H9 (cell line): ENCODE data around the gene LPIN2. TPM values are rescaled to one million over a fixed set of nuclear protein-coding genes. Genes with fewer than 3 reads are reported as not detected.

Experiments
- DNase-seq: peaks from one replicate; pipeline ENCODE4 v3.0.0-alpha.2; 2017
- H2AFZ ChIP-seq: one replicate; pipeline ENCODE4 v1.6.1; 2013; ENCODE audit warnings: mild to moderate bottlenecking, low read length, control low read depth, moderate library complexity
- H2AK5ac ChIP-seq: 2 replicates; pipeline ENCODE4 v1.6.1; 2013; ENCODE audit warnings: low read length, control low read depth, mixed read lengths; ENCODE audit not compliant: insufficient read length
- H2BK120ac ChIP-seq: one replicate; pipeline ENCODE4 v1.6.1; 2013; ENCODE audit warnings: low read depth, mild to moderate bottlenecking, low read length, control low read depth, inconsistent platforms; ENCODE audit not compliant: poor library complexity, severe bottlenecking
- H2BK12ac ChIP-seq: 2 replicates; pipeline ENCODE4 v1.6.1; 2013; ENCODE audit warnings: low read length, control low read depth, mixed read lengths, low read depth; ENCODE audit not compliant: insufficient read length
- H2BK15ac ChIP-seq: 2 replicates; pipeline ENCODE4 v1.6.1; 2013; ENCODE audit warnings: low read depth, low read length, control low read depth
- H2BK20ac ChIP-seq: one replicate; pipeline ENCODE4 v1.6.1; 2013; ENCODE audit warnings: low read depth, mild to moderate bottlenecking, low read length, control low read depth, inconsistent platforms; ENCODE audit not compliant: poor library complexity, severe bottlenecking
- H2BK5ac ChIP-seq: 2 replicates; pipeline ENCODE4 v1.6.1; 2013; ENCODE audit warnings: low read length, control low read depth, mixed read lengths; ENCODE audit not compliant: insufficient read length
- H3K14ac ChIP-seq: 2 replicates; pipeline ENCODE4 v1.6.1; 2013; ENCODE audit warnings: low read length, control low read depth; ENCODE audit not compliant: insufficient read depth
- H3K18ac ChIP-seq: 2 replicates; pipeline ENCODE4 v1.6.1; 2013; ENCODE audit warnings: low read depth, mild to moderate bottlenecking, mixed read lengths, low read length, control low read depth; ENCODE audit not compliant: insufficient read length
- H3K23ac ChIP-seq: 2 replicates; pipeline ENCODE4 v1.6.1; 2013; ENCODE audit warnings: low read length, control low read depth, mixed read lengths, low read depth; ENCODE audit not compliant: insufficient read length
- H3K23me2 ChIP-seq: 2 replicates; pipeline ENCODE4 v1.6.1; 2013; ENCODE audit warnings: low read depth, mild to moderate bottlenecking, mixed read lengths, low read length, control low read depth; ENCODE audit not compliant: insufficient read length, poor library complexity, severe bottlenecking
- H3K27ac ChIP-seq: 2 replicates; pipeline ENCODE4 v1.5.1; 2013; ENCODE audit warnings: low read length, control low read depth, mixed read lengths, low read depth; ENCODE audit not compliant: insufficient read length
- H3K27me3 ChIP-seq: 2 replicates; pipeline ENCODE4 v1.6.1; 2013; ENCODE audit warnings: low read length, control low read depth, inconsistent platforms; ENCODE audit not compliant: insufficient read depth
- H3K4ac ChIP-seq: 2 replicates; pipeline ENCODE4 v1.6.1; 2013; ENCODE audit warnings: low read depth, mild to moderate bottlenecking, control low read depth, inconsistent platforms, low read length, moderate library complexity
- H3K4me1 ChIP-seq: 2 replicates; pipeline ENCODE4 v1.6.1; 2013; ENCODE audit warnings: low read length, control low read depth, inconsistent platforms; ENCODE audit not compliant: insufficient read depth
- H3K4me2 ChIP-seq: 2 replicates; pipeline ENCODE4 v1.6.1; 2013; ENCODE audit warnings: low read length, control low read depth, mixed read lengths; ENCODE audit not compliant: insufficient read length, insufficient read depth
- H3K56ac ChIP-seq: 2 replicates; pipeline ENCODE4 v1.6.1; 2013; ENCODE audit warnings: low read depth, mild to moderate bottlenecking, mixed read lengths, low read length, control low read depth; ENCODE audit not compliant: insufficient read length
- H3K79me1 ChIP-seq: 2 replicates; pipeline ENCODE4 v1.6.1; 2013; ENCODE audit warnings: low read depth, mild to moderate bottlenecking, moderate library complexity, low read length, control low read depth, inconsistent platforms; ENCODE audit not compliant: insufficient read depth, poor library complexity, severe bottlenecking
- H3K79me2 ChIP-seq: 2 replicates; pipeline ENCODE4 v1.6.1; 2013; ENCODE audit warnings: low read length, control low read depth, inconsistent platforms; ENCODE audit not compliant: insufficient read depth
- H3K9ac ChIP-seq: 2 replicates; pipeline ENCODE4 v1.6.1; 2013; ENCODE audit warnings: low read length, control low read depth, mixed read lengths; ENCODE audit not compliant: insufficient read length; ENCODE audit errors: extremely low read depth
- H3K9me3 ChIP-seq: one replicate; pipeline ENCODE4 v1.6.1; 2013; ENCODE audit warnings: low read depth, low read length, inconsistent platforms; ENCODE audit not compliant: control insufficient read depth
- H3T11ph ChIP-seq: one replicate; pipeline ENCODE4 v1.6.1; 2013; ENCODE audit warnings: mild to moderate bottlenecking, low read length, control low read depth, inconsistent platforms
- H4K20me1 ChIP-seq: one replicate; pipeline ENCODE4 v1.6.1; 2013; ENCODE audit not compliant: control insufficient read depth, insufficient read length, insufficient read depth
- H4K5ac ChIP-seq: 2 replicates; pipeline ENCODE4 v1.6.1; 2013; ENCODE audit warnings: low read depth, mild to moderate bottlenecking, mixed read lengths, low read length, control low read depth; ENCODE audit not compliant: insufficient read length
- H4K8ac ChIP-seq: replicated peaks from 2 replicates; pipeline ENCODE4 v1.6.1; 2013; ENCODE audit warnings: low read length, control low read depth, mixed read lengths, low read depth; ENCODE audit not compliant: insufficient read length
- H4K91ac ChIP-seq: 2 replicates; pipeline ENCODE4 v1.6.1; 2013; ENCODE audit warnings: low read depth, mild to moderate bottlenecking, moderate library complexity, mixed read lengths, low read length, control low read depth; ENCODE audit not compliant: insufficient read length
- H3K27ac Mint-ChIP-seq, 3 experiments: 2 replicates in 2 of 3; 3 replicates in 1 of 3; pipeline ENCODE4 v1.8.0; 2020 to 2021; ENCODE audit warnings: mixed read lengths in 3 of 3, mild to moderate bottlenecking in 1 of 3, moderate library complexity in 1 of 3
- H3K27me3 Mint-ChIP-seq: 2 replicates; pipeline ENCODE4 v1.8.0; 2021; ENCODE audit warnings: low read depth, mild to moderate bottlenecking, moderate library complexity, mixed read lengths
- H3K36me3 Mint-ChIP-seq, 3 experiments: 2 replicates in 2 of 3; 3 replicates in 1 of 3; pipeline ENCODE4 v1.8.0; 2020 to 2021; ENCODE audit warnings: low read depth in 3 of 3, mixed read lengths in 3 of 3; ENCODE audit not compliant: insufficient read depth in 1 of 3
- H3K4me1 Mint-ChIP-seq, 2 experiments: 2 replicates each; pipeline ENCODE4 v1.8.0; 2020; ENCODE audit warnings: mixed read lengths in 2 of 2
- H3K4me3 Mint-ChIP-seq, 2 experiments: 2 replicates in 1 of 2; 3 replicates in 1 of 2; pipeline ENCODE4 v1.8.0; 2020 to 2021; ENCODE audit warnings: mild to moderate bottlenecking in 2 of 2, mixed read lengths in 2 of 2, moderate library complexity in 1 of 2
- H3K9me3 Mint-ChIP-seq, 2 experiments: 2 replicates in 1 of 2; 3 replicates in 1 of 2; pipeline ENCODE4 v1.8.0; 2020; ENCODE audit warnings: mild to moderate bottlenecking in 2 of 2, mixed read lengths in 2 of 2, moderate library complexity in 1 of 2
- CTCF ChIP-seq: fragments of 200-600 bp; sonication (generic); conservative IDR thresholded peaks from 3 replicates; pipeline ENCODE4 v1.8.0; 2021; ENCODE audit warnings: antibody characterized with exemption, mild to moderate bottlenecking
- WGBS: extraction: QIAGEN DNeasy Blood & Tissue Kit; methylation state at CpG from one replicate; pipeline ENCODE4 v1.1.7; 2013; ENCODE audit warnings: missing lambda C conversion rate, low lambda C conversion rate, mixed read lengths; ENCODE audit not compliant: insufficient read length; ENCODE audit errors: extremely low coverage; 5-methylcytosine and 5-hydroxymethylcytosine counted together
- total RNA-seq: library from RNA; stranded (reverse); gene quantifications from 2 replicates; pipeline ENCODE4 v1.2.1, GENCODE V29; 2021

The LPIN2 gene
- total RNA-seq, 1 experiment from 2014 or later = 9.2 TPM

- H3K56ac ChIP-seq = no peak overlapping the region
- H3K27ac Mint-ChIP-seq = no peak overlapping the region
- H3K23me2 ChIP-seq = no peaks in the 10 kb centered on the region
- H4K20me1 ChIP-seq = no peaks in the 10 kb centered on the region
- no peak overlapping the region for H3K4me2 ChIP-seq
- no peak overlapping the region for H3K4ac ChIP-seq
- no peak overlapping the region for H2BK12ac ChIP-seq
- H3K27me3 ChIP-seq = no peaks in the 10 kb centered on the region
- H2AK5ac ChIP-seq = no peak overlapping the region
- H3T11ph ChIP-seq = no peak overlapping the region
- H2BK15ac ChIP-seq = no peak overlapping the region
- H3K18ac ChIP-seq = no peak overlapping the region
- no peaks in the 10 kb centered on the region; the same call in 1 of the 2 replicates for H3K27me3 Mint-ChIP-seq
- no peak overlapping the region for H2BK5ac ChIP-seq
- H4K8ac ChIP-seq = no peak overlapping the region
- H2BK20ac ChIP-seq = no peak overlapping the region
- no peak overlapping the region for H3K23ac ChIP-seq
- no peak overlapping the region for H4K5ac ChIP-seq
- H3K4me3 Mint-ChIP-seq = no peak overlapping the region
- H3K4me1 Mint-ChIP-seq = peaks cover 18 to 20% of the 10 kb centered on the region in 2 experiments
- no peaks in the 10 kb centered on the region for H3K9me3 Mint-ChIP-seq
- H3K14ac ChIP-seq = no peak overlapping the region
- no peaks in the 10 kb centered on the region for H3K79me2 ChIP-seq
- no peak overlapping the region for H2BK120ac ChIP-seq
- no peak for TF ChIP-seq CTCF
- no peak for DNase-seq
- H3K4me1 ChIP-seq = no peaks in the 10 kb centered on the region
- no CpG with 5 or more reads among the region's 8 CpGs for WGBS
- no peak overlapping the region for H4K91ac ChIP-seq
- no peaks in the 10 kb centered on the region for H3K36me3 Mint-ChIP-seq
- H3K9ac ChIP-seq = no peak overlapping the region
- H3K9me3 ChIP-seq = no peaks in the 10 kb centered on the region
- H2AFZ ChIP-seq = no peak overlapping the region
- H3K27ac ChIP-seq = no peak overlapping the region
- no peaks in the 10 kb centered on the region for H3K79me1 ChIP-seq
Measured at GRCh38 chr18:3040881-3041280, 27.9 kb upstream of the LPIN2 start.
